ENCODE measurements around the gene MYOZ3.

- TF ChIP-seq, protein P1, sequence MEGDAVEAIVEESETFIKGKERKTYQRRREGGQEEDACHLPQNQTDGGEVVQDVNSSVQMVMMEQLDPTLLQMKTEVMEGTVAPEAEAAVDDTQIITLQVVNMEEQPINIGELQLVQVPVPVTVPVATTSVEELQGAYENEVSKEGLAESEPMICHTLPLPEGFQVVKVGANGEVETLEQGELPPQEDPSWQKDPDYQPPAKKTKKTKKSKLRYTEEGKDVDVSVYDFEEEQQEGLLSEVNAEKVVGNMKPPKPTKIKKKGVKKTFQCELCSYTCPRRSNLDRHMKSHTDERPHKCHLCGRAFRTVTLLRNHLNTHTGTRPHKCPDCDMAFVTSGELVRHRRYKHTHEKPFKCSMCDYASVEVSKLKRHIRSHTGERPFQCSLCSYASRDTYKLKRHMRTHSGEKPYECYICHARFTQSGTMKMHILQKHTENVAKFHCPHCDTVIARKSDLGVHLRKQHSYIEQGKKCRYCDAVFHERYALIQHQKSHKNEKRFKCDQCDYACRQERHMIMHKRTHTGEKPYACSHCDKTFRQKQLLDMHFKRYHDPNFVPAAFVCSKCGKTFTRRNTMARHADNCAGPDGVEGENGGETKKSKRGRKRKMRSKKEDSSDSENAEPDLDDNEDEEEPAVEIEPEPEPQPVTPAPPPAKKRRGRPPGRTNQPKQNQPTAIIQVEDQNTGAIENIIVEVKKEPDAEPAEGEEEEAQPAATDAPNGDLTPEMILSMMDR (conservative IDR thresholded peaks at IDR 0.05): no peak
- TF ChIP-seq ZFX (IDR thresholded peaks at IDR 0.05): no peak
These were observed 4.0 kb downstream of the MYOZ3 start for GRCh38 chr5:150665044-150665443.
